ENCODE results near the gene TAL2. TPM values are rescaled to one million over a fixed set of nuclear protein-coding genes. Genes with fewer than 3 reads are reported as not detected.

The TAL2 gene
- total and polyA plus RNA-seq, 9 of the 15 experiments (the other 6 are each of a cell fraction or from before 2014, with no cell fraction given) = 0.21 to 3.7 (median 1.1) TPM; not detected in 1

DNA sequence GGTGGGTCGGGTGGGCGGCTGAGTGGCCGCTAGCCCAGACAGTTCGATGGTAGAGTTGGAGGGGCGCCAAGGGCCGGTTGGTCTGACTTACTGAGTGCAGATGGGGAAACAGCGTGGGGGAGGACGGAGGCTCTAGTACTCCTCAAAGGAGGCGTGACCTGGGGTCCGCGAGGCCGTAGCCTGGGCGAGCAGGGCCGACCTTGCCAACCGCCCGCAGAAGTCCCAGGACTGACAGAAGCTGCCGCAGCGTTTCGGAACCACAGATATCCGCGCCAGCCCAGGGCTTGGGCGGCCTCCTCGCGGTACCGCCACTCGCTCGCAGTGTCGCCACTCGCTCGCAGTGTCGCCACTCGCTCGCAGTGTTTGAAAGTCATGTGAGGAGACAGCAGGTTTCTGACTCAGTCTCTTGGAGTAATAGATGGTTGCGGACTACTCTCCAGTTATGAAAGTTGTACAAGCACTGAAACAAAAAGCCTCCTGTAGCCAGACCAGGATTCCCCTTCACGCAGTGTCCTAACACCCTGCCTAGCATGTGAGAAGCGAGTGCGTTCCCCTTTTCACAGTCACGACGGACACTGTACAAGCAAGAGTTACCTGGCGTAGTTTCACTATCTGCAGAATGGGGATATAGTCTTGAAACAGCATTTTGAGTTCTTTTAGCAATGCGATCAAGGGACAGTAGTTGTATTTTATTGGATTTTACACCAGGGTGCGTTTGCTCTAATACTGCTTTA is 32.8 kb downstream of the TAL2 start (continued):
- TF ChIP-seq, protein P1, sequence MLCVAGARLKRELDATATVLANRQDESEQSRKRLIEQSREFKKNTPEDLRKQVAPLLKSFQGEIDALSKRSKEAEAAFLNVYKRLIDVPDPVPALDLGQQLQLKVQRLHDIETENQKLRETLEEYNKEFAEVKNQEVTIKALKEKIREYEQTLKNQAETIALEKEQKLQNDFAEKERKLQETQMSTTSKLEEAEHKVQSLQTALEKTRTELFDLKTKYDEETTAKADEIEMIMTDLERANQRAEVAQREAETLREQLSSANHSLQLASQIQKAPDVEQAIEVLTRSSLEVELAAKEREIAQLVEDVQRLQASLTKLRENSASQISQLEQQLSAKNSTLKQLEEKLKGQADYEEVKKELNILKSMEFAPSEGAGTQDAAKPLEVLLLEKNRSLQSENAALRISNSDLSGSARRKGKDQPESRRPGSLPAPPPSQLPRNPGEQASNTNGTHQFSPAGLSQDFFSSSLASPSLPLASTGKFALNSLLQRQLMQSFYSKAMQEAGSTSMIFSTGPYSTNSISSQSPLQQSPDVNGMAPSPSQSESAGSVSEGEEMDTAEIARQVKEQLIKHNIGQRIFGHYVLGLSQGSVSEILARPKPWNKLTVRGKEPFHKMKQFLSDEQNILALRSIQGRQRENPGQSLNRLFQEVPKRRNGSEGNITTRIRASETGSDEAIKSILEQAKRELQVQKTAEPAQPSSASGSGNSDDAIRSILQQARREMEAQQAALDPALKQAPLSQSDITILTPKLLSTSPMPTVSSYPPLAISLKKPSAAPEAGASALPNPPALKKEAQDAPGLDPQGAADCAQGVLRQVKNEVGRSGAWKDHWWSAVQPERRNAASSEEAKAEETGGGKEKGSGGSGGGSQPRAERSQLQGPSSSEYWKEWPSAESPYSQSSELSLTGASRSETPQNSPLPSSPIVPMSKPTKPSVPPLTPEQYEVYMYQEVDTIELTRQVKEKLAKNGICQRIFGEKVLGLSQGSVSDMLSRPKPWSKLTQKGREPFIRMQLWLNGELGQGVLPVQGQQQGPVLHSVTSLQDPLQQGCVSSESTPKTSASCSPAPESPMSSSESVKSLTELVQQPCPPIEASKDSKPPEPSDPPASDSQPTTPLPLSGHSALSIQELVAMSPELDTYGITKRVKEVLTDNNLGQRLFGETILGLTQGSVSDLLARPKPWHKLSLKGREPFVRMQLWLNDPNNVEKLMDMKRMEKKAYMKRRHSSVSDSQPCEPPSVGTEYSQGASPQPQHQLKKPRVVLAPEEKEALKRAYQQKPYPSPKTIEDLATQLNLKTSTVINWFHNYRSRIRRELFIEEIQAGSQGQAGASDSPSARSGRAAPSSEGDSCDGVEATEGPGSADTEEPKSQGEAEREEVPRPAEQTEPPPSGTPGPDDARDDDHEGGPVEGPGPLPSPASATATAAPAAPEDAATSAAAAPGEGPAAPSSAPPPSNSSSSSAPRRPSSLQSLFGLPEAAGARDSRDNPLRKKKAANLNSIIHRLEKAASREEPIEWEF (CRISPR knock-in tag; IDR thresholded peaks at IDR 0.05) = no peak
- TF ChIP-seq, protein P2, sequence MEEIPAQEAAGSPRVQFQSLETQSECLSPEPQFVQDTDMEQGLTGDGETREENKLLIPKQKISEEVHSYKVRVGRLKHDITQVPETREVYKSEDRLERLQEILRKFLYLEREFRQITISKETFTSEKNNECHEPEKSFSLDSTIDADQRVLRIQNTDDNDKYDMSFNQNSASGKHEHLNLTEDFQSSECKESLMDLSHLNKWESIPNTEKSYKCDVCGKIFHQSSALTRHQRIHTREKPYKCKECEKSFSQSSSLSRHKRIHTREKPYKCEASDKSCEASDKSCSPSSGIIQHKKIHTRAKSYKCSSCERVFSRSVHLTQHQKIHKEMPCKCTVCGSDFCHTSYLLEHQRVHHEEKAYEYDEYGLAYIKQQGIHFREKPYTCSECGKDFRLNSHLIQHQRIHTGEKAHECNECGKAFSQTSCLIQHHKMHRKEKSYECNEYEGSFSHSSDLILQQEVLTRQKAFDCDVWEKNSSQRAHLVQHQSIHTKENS (CRISPR knock-in tag; IDR thresholded peaks at IDR 0.05) = no peak
- TF ChIP-seq TOE1 (IDR thresholded peaks at IDR 0.05; ENCODE audit: borderline replicate concordance) (peak; percentile 58; the same call in 1 of the 2 replicates), TOE1 (CRISPR knock-in tag; IDR thresholded peaks at IDR 0.05; ENCODE audit: borderline replicate concordance, low read depth) (no peak; the same call in 1 of the 2 replicates), RAD21 (CRISPR knock-in tag; conservative IDR thresholded peaks at IDR 0.05 in 1 of 2, IDR thresholded peaks at IDR 0.05 in 1 of 2) (0 out of 4 replicates have a peak, but pooled peaks of 1 of the 2 experiments have one; percentile 9), ATF1 (CRISPR knock-in tag; IDR thresholded peaks at IDR 0.05) (no peak), ATF1 (tag; IDR thresholded peaks at IDR 0.05) (peak; percentile 60), NFE2 (IDR thresholded peaks at IDR 0.05; ENCODE audit: low read depth) (no peak), TRIM24 (IDR thresholded peaks at IDR 0.05) (no peak), MBD2 (IDR thresholded peaks at IDR 0.05; ENCODE audit: borderline replicate concordance, low read depth) (0 out of 2 replicates have a peak, but pooled peaks have one; percentile 1), IRF2 (CRISPR knock-in tag; IDR thresholded peaks at IDR 0.05) (no peak), MEIS2 (IDR thresholded peaks at IDR 0.05; ENCODE audit: partially characterized antibody) (no peak), BCOR (IDR thresholded peaks at IDR 0.05) (peak; percentile 95), CSDE1 (IDR thresholded peaks at IDR 0.05) (no peak), ADNP (tag; IDR thresholded peaks at IDR 0.05) (peak; percentile 86), RCOR1 (IDR thresholded peaks at IDR 0.05; ENCODE audit: borderline replicate concordance in 1 of 2, low read depth in 2 of 2, low read length in 2 of 2) (peak in 1 of 2 experiments; percentile 3; a peak in 1 of 4 replicates), CXXC5 (CRISPR knock-in tag; IDR thresholded peaks at IDR 0.05) (peak; percentile 50)
- TF ChIP-seq, protein P3, sequence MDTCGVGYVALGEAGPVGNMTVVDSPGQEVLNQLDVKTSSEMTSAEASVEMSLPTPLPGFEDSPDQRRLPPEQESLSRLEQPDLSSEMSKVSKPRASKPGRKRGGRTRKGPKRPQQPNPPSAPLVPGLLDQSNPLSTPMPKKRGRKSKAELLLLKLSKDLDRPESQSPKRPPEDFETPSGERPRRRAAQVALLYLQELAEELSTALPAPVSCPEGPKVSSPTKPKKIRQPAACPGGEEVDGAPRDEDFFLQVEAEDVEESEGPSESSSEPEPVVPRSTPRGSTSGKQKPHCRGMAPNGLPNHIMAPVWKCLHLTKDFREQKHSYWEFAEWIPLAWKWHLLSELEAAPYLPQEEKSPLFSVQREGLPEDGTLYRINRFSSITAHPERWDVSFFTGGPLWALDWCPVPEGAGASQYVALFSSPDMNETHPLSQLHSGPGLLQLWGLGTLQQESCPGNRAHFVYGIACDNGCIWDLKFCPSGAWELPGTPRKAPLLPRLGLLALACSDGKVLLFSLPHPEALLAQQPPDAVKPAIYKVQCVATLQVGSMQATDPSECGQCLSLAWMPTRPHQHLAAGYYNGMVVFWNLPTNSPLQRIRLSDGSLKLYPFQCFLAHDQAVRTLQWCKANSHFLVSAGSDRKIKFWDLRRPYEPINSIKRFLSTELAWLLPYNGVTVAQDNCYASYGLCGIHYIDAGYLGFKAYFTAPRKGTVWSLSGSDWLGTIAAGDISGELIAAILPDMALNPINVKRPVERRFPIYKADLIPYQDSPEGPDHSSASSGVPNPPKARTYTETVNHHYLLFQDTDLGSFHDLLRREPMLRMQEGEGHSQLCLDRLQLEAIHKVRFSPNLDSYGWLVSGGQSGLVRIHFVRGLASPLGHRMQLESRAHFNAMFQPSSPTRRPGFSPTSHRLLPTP (IDR thresholded peaks at IDR 0.05; ENCODE audit: borderline replicate concordance, extremely low read depth, insufficient read length) = no peak

Measured in K562 (cell line).